NCI-H187 (cell line): ENCODE results near the gene BASP1.
"Not testable (repeated sequence)": the region's sequence is repeated elsewhere in the genome, so short reads cannot be mapped to it uniquely, and the experiment has no call there.

ENCODE experiments used
- DNase-seq, 2 experiments: peaks; one replicate each; lab custom pipeline; 2025; lab: John Stamatoyannopoulos, UW

Gene BASP1

GRCh38 chr5:17319095-17319494 is 101.7 kb downstream of the BASP1 start:
- not testable (repeated sequence) for DNase-seq

- DNase-seq, result no peak
These were observed 108.6 kb downstream of the BASP1 start for GRCh38 chr5:17325770-17326599.
